Right cardiac atrium (tissue), 5 donors: Measurements from ENCODE around the gene FMN1. TPM values are rescaled to one million over a fixed set of nuclear protein-coding genes. Genes with fewer than 3 reads are reported as not detected.
A peak's percentile ranks its signal among the peaks of the same experiment; 100 is the strongest.

Experiments used
- ATAC-seq, 2 donors: fragments of 200-7000 bp; cut with Tn5 transposase; one replicate each; pipeline versions ENCODE4 v1.8.0 to v1.9.1; 2020; ENCODE audit warnings: moderate library complexity in 2 of 2, mild to moderate bottlenecking in 1 of 2
- DNase-seq, 3 donors: peaks; one replicate each; pipeline ENCODE4 v3.0.0-alpha.2; 2020
- H3K27ac ChIP-seq: one replicate; pipeline ENCODE4 v1.5.1; 2013; ENCODE audit warnings: mild to moderate bottlenecking, low read length, control low read depth, moderate library complexity
- H3K27me3 ChIP-seq: one replicate; pipeline ENCODE4 v1.6.1; 2013; ENCODE audit not compliant: control insufficient read depth, insufficient read depth
- H3K4me1 ChIP-seq: one replicate; pipeline ENCODE4 v1.6.1; 2013; ENCODE audit warnings: low read length; ENCODE audit not compliant: control insufficient read depth, insufficient read depth
- H3K4me3 ChIP-seq: one replicate; pipeline ENCODE4 v1.5.1; 2013; ENCODE audit warnings: low read length, control low read depth
- H3K9me3 ChIP-seq: one replicate; pipeline ENCODE4 v1.6.1; 2013; ENCODE audit warnings: low read length; ENCODE audit not compliant: control insufficient read depth
- WGBS: extraction: QIAGEN DNeasy Blood & Tissue Kit; methylation state at CpG from one replicate; pipeline ENCODE4 v1.1.7; 2013; 5-methylcytosine and 5-hydroxymethylcytosine counted together
- intact Hi-C, 4 donors: fragments of 100-400 bp; cut with DNase I; formaldehyde crosslinking; loops; one replicate each; pipeline versions ENCODE4 v1.11.0 to v1.14.0; 2022 to 2023
- polyA plus RNA-seq: library from polyadenylated mRNA; stranded (reverse); fragments of 200-250 nt; gene quantifications from one replicate; pipeline ENCODE4 v1.2.3, GENCODE V29; 2013
- total RNA-seq, 4 donors: library from RNA; stranded (reverse); fragmentation: NEBNext Ultra II Directional; extraction: Animal tissue kit (Norgen Biotek cat#: 25700); gene quantifications; one replicate each; pipeline ENCODE4 v1.2.1, GENCODE V29; 2021
- donor health status: healthy with polysubstance abuse.
- donor health status: DM: no; HTN: yes; CAD: no.
- donor health status: DM: no; HTN: no; CAD: no.
- donor health status: DM: no; HTN: yes; CAD: no; lungs with severe emphysema.
- donor health status: DM: yes; HTN: yes; CAD: no.

FMN1 gene
- total and polyA plus RNA-seq, 5 donors = 0.63 to 8.5 (median 3.5) TPM

DNA sequence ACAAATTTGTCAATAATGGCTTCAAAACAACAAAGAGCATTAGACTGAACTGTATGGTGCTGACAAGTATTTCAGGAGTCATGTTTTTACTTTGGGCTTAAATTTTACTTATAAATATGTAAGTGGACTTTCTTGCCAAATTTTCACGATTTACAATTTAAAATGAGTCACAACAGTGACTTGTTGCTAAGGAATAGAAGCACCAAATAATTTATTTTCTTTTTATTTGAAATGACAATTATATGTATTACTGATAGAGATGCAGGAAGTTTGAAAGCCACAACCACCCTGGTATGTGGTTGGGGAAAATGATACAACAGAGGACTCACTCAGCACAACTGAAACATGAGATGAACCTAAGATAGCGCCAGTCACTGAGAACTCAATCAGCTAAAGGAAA is 90.3 kb downstream of the FMN1 start:
- Histone ChIP-seq H3K4me3 (no peak overlapping the region), H3K4me1 (no peaks in the 10 kb centered on the region), H3K27ac (no peak overlapping the region), H3K9me3 (no peaks in the 10 kb centered on the region), H3K27me3 (no peaks in the 10 kb centered on the region)
- WGBS = 36% methylated on average over 2 of the region's 2 CpGs
- ATAC-seq (no peak), DNase-seq (no peak)
- intact Hi-C loops = no loop called here

- Histone ChIP-seq H3K27ac (no peak overlapping the region), H3K27me3 (no peaks in the 10 kb centered on the region), H3K4me3 (no peak overlapping the region), H3K4me1 (no peaks in the 10 kb centered on the region), H3K9me3 (no peaks in the 10 kb centered on the region)
- no peak for DNase-seq
- intact Hi-C loops = no loop called here
- ATAC-seq = no peak
- 82% methylated on average over 3 of the region's 3 CpGs for WGBS
These were observed 93.5 kb downstream of the FMN1 start for GRCh38 chr15:33101036-33101435.

GRCh38 chr15:33100314-33100713 is 94.2 kb downstream of the FMN1 start:
- Histone ChIP-seq H3K27ac (no peak overlapping the region), H3K9me3 (no peaks in the 10 kb centered on the region), H3K27me3 (no peaks in the 10 kb centered on the region), H3K4me3 (no peak overlapping the region), H3K4me1 (no peaks in the 10 kb centered on the region)
- DNase-seq = no peak
- ATAC-seq = no peak
- WGBS = 68% methylated on average over 3 of the region's 3 CpGs
- intact Hi-C loops = no loop called here

GRCh38 chr15:33099739-33100138 is 94.8 kb downstream of the FMN1 start:
- no peaks in the 10 kb centered on the region for H3K9me3 ChIP-seq
- WGBS = 60% methylated on average over 1 of the region's 1 CpG
- H3K27ac ChIP-seq = no peak overlapping the region
- ATAC-seq = no peak
- DNase-seq = no peak
- intact Hi-C loops = loop anchor here in 1 of 4 donors (10.0 kb wide), 1 partner anchor 605 kb away; no protein-coding TSS in a partner anchor
- H3K4me3 ChIP-seq = no peak overlapping the region
- H3K27me3 ChIP-seq = no peaks in the 10 kb centered on the region
- H3K4me1 ChIP-seq = no peaks in the 10 kb centered on the region

- no peak overlapping the region for H3K4me3 ChIP-seq
- H3K27ac ChIP-seq = no peak overlapping the region
- intact Hi-C loops = loop anchor here in 1 of 4 donors (10.0 kb wide), 1 partner anchor 606 kb away; no protein-coding TSS in a partner anchor
- no peaks in the 10 kb centered on the region for H3K9me3 ChIP-seq
- DNase-seq (no peak), ATAC-seq (no peak)
- no peaks in the 10 kb centered on the region for H3K4me1 ChIP-seq
- no peaks in the 10 kb centered on the region for H3K27me3 ChIP-seq
- WGBS = 89% methylated on average over 3 of the region's 3 CpGs
These were observed 95.3 kb downstream of the FMN1 start for GRCh38 chr15:33099213-33099612.

GRCh38 chr15:33098094-33099058 is 96.1 kb downstream of the FMN1 start:
- ATAC-seq (no peak), DNase-seq (no peak)
- 76% methylated on average over 7 of the region's 7 CpGs for WGBS
- Histone ChIP-seq H3K4me1 (peaks cover 2% of the 10 kb centered on the region), H3K9me3 (no peaks in the 10 kb centered on the region), H3K27me3 (no peaks in the 10 kb centered on the region), H3K4me3 (no peak overlapping the region), H3K27ac (no peak overlapping the region)
- intact Hi-C loops = loop anchor here in 1 of 4 donors (10.0 kb wide), 1 partner anchor 606 kb away; no protein-coding TSS in a partner anchor

DNA sequence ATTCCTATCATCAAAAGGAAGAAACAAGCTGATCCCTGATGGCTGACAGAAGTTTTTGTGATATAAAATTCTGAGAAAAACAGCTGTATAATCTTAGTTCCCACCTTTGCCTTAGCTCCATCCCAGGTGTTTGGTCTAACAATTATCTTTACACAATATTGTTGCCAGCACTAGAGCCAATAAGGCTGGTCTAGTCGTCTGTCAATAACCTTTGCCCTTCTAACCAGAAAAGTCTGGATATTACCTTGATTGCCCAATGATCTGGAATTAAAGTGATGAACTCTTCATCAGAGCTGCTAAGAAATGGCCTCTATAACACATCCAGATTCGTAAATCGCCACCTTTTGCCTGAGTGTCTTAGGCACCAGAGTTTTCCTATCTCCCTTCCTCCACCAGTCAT is 98.4 kb downstream of the FMN1 start:
- Histone ChIP-seq H3K9me3 (no peaks in the 10 kb centered on the region), H3K4me3 (no peak overlapping the region), H3K27ac (no peak overlapping the region), H3K27me3 (no peaks in the 10 kb centered on the region), H3K4me1 (peaks cover 3% of the 10 kb centered on the region)
- intact Hi-C loops = loop anchor here in 1 of 4 donors (10.0 kb wide), 1 partner anchor 609 kb away; no protein-coding TSS in a partner anchor
- DNase-seq = no peak
- WGBS = 85% methylated on average over 3 of the region's 3 CpGs
- ATAC-seq = no peak

GRCh38 chr15:33095641-33096040 is 98.9 kb downstream of the FMN1 start:
- WGBS = 71% methylated on average over 2 of the region's 2 CpGs
- Histone ChIP-seq H3K27ac (no peak overlapping the region), H3K9me3 (no peaks in the 10 kb centered on the region), H3K27me3 (no peaks in the 10 kb centered on the region), H3K4me1 (peaks cover 3% of the 10 kb centered on the region), H3K4me3 (no peak overlapping the region)
- ATAC-seq = no peak
- no peak for DNase-seq
- intact Hi-C loops = loop anchor here in 1 of 4 donors (10.0 kb wide), 1 partner anchor 609 kb away; no protein-coding TSS in a partner anchor

DNA sequence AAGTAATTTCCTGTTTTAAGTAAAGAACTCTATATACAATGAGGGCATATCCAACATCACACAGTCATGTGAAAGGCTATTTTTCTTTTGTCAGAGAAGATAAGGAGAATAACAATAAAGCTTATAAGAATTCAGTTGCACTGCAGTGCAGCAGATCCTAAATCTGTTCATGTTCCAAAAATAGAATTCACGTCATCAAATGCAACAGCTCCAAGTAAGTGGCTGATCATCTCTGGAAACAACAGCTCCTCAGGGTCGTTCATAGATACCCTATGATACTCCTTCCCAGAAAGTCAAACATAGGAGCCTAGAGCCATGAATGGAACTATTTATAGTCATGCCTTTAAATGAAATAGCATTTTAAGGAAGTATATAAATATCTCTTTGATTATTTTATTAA is 100.2 kb downstream of the FMN1 start:
- DNase-seq (no peak), ATAC-seq (peak in 1 of 2 donors; percentile 63)
- Histone ChIP-seq H3K4me3 (no peak overlapping the region), H3K9me3 (no peaks in the 10 kb centered on the region), H3K27me3 (no peaks in the 10 kb centered on the region), H3K4me1 (peaks cover 3% of the 10 kb centered on the region), H3K27ac (no peak overlapping the region)
- intact Hi-C loops = loop anchor here in 1 of 4 donors (10.0 kb wide), 1 partner anchor 610 kb away; no protein-coding TSS in a partner anchor
- WGBS = 14% methylated on average over 2 of the region's 2 CpGs

GRCh38 chr15:33093222-33093621 is 101.3 kb downstream of the FMN1 start:
- H3K4me1 ChIP-seq = peaks cover 3% of the 10 kb centered on the region
- DNase-seq = no peak
- H3K9me3 ChIP-seq = no peaks in the 10 kb centered on the region
- H3K27ac ChIP-seq = no peak overlapping the region
- ATAC-seq = no peak
- H3K4me3 ChIP-seq = no peak overlapping the region
- intact Hi-C loops = loop anchor here in 1 of 4 donors (10.0 kb wide), 1 partner anchor 612 kb away; no protein-coding TSS in a partner anchor
- 62% methylated on average over 2 of the region's 2 CpGs for WGBS
- H3K27me3 ChIP-seq = no peaks in the 10 kb centered on the region
